ENCODE data around the gene PRR9. TPM values are rescaled to one million over a fixed set of nuclear protein-coding genes. Genes with fewer than 3 reads are reported as not detected.
A peak's percentile ranks its signal among the peaks of the same experiment; 100 is the strongest.
"Not testable (repeated sequence)": the region's sequence is repeated elsewhere in the genome, so short reads cannot be mapped to it uniquely, and the experiment has no call there.

Gene PRR9
- total RNA-seq, 3 donors from 2014 or later (not counting 1 experiment from before 2014, with no cell fraction given) = not detected

DNA sequence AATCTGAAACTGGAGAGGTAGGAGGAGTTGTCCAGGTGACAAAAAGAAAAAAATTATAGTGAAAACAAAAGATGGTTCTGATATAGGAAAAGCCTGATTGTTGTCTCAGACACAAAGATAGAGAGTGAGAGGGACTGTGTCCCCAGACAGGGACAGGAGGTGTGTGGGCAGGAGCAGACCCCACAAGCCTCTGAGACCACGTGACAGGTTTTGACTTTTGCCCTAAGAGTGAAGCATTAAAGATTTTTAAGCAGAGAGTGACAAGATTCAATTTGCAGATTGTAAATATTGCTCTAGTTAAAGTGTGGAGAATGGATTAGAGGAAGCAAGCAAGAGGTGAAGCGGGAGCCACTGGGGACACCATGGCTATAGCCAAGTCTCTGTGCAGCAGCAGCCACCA lies 10.4 kb downstream of the PRR9 start:
- peaks cover 6% of the 10 kb centered on the region for H3K4me1 ChIP-seq (ENCODE audit: control insufficient read depth, insufficient read depth, low read length)
- DNase-seq (no peak), ATAC-seq (no peak)
- H3K27ac ChIP-seq (ENCODE audit: low read length) = no peak overlapping the region
- H3K4me3 ChIP-seq (ENCODE audit: low read length) = no peak overlapping the region
- intact Hi-C loops (cut with micrococcal nuclease) = no loop called here
- Mint-ChIP-seq H3K4me1 (peaks cover 0 to 6% of the 10 kb centered on the region in 2 donors), H3K4me3 (no peak overlapping the region), H3K27me3 (ENCODE audit: low read depth in 2 of 2) (peaks cover 20% of the 10 kb centered on the region in 2 donors), H3K9me3 (no peaks in the 10 kb centered on the region), H3K36me3 (no peaks in the 10 kb centered on the region), H3K27ac (no peak overlapping the region)
- TF ChIP-seq, protein P1, sequence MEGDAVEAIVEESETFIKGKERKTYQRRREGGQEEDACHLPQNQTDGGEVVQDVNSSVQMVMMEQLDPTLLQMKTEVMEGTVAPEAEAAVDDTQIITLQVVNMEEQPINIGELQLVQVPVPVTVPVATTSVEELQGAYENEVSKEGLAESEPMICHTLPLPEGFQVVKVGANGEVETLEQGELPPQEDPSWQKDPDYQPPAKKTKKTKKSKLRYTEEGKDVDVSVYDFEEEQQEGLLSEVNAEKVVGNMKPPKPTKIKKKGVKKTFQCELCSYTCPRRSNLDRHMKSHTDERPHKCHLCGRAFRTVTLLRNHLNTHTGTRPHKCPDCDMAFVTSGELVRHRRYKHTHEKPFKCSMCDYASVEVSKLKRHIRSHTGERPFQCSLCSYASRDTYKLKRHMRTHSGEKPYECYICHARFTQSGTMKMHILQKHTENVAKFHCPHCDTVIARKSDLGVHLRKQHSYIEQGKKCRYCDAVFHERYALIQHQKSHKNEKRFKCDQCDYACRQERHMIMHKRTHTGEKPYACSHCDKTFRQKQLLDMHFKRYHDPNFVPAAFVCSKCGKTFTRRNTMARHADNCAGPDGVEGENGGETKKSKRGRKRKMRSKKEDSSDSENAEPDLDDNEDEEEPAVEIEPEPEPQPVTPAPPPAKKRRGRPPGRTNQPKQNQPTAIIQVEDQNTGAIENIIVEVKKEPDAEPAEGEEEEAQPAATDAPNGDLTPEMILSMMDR (IDR thresholded peaks at IDR 0.05) = no peak
- H3K36me3 ChIP-seq (ENCODE audit: control insufficient read depth, insufficient read depth, low read length) = no peaks in the 10 kb centered on the region
- 79% methylated on average over 2 of the region's 2 CpGs for WGBS (ENCODE audit: insufficient coverage)
- no peaks in the 10 kb centered on the region for H3K27me3 ChIP-seq (ENCODE audit: control insufficient read depth, insufficient read depth, low read length)
- H3K9me3 ChIP-seq (ENCODE audit: control insufficient read depth, insufficient read depth, low read length) = no peaks in the 10 kb centered on the region

DNA sequence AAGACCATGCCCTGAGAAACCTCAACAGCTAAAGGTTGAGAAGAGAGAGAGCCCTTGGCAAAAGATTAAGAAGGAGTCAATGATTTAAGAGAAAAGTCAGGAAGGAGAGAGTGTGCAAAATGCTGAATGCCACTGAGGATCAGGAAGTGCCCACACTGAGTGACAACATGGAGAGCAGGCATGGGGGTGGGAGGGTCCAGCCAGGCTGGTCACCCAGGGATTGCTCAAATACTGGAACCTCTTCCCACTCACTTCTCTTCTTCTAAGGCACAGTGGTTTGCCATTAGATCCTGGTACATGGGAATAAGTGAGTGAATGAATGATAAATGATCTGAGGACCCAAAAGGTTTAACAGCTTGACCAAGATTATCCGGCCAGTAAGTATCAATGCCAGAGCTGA lies 11.1 kb downstream of the PRR9 start:
- TF ChIP-seq, protein P1 (IDR thresholded peaks at IDR 0.05) = no peak
- Mint-ChIP-seq H3K4me3 (no peak overlapping the region), H3K36me3 (no peaks in the 10 kb centered on the region), H3K4me1 (no peaks in the 10 kb centered on the region), H3K9me3 (no peaks in the 10 kb centered on the region), H3K27me3 (ENCODE audit: low read depth in 2 of 2) (peaks cover 15 to 19% of the 10 kb centered on the region in 2 donors), H3K27ac (no peak overlapping the region)
- no peaks in the 10 kb centered on the region for H3K36me3 ChIP-seq (ENCODE audit: control insufficient read depth, insufficient read depth, low read length)
- peaks cover 6% of the 10 kb centered on the region for H3K4me1 ChIP-seq (ENCODE audit: control insufficient read depth, insufficient read depth, low read length)
- H3K27me3 ChIP-seq (ENCODE audit: control insufficient read depth, insufficient read depth, low read length) = no peaks in the 10 kb centered on the region
- H3K4me3 ChIP-seq (ENCODE audit: low read length) = no peak overlapping the region
- no peaks in the 10 kb centered on the region for H3K9me3 ChIP-seq (ENCODE audit: control insufficient read depth, insufficient read depth, low read length)
- ATAC-seq = no peak
- intact Hi-C loops (cut with micrococcal nuclease) = no loop called here
- no peak overlapping the region for H3K27ac ChIP-seq (ENCODE audit: low read length)
- no peak for DNase-seq
- whole genome bisulfite sequencing (ENCODE audit: insufficient coverage) = 88% methylated on average over 1 of the region's 1 CpG

DNA sequence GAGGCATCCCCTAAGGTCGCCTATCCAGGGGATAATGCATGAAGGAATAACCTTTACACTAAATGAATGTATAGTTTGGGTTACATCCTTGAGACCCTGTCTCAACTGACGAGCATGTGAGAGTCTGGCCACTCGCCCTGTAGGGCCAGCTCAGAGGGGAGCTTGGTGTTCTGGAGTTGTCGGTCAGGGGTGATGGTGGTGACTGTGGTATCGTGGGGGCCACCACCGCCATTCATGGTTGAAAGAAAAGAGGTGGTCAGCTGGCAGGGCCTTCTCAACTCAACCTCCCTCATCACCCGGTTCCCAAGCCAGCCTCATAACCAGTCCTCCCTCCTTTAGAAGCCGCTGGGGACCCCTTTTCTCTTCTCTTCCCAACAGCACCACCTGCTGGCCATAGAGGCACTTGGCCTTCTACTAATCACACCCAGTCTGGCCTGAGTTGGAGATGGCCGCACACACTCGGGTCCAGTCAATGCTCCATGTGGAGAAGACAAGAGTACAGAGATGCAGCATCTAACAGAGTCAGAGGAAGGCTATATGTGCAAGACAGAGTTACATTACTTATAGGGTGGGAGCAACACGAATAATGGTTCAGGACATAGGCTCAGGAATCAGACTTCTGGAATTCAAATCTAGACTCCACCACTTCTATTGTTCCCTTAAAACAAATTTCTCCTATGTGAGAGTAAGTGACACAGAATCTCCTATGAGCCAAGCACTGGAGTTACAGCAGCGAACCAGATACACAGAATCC lies 11.9 kb downstream of the PRR9 start:
- ATAC-seq (peak in 1 of 3 donors; percentile 64), DNase-seq (peak in 1 of 2 donors; percentile 4)
- H3K27ac ChIP-seq (ENCODE audit: low read length); H3K36me3 Mint-ChIP-seq; H3K4me1 ChIP-seq (ENCODE audit: control insufficient read depth, insufficient read depth, low read length); H3K27me3 ChIP-seq (ENCODE audit: control insufficient read depth, insufficient read depth, low read length); intact Hi-C loops (cut with micrococcal nuclease); H3K4me3 Mint-ChIP-seq; H3K9me3 ChIP-seq (ENCODE audit: control insufficient read depth, insufficient read depth, low read length); H3K36me3 ChIP-seq (ENCODE audit: control insufficient read depth, insufficient read depth, low read length); H3K4me3 ChIP-seq (ENCODE audit: low read length); H3K9me3 Mint-ChIP-seq; H3K4me1 Mint-ChIP-seq; H3K27ac Mint-ChIP-seq: not testable (repeated sequence)
- 62% methylated on average over 9 of the region's 12 CpGs for WGBS (ENCODE audit: insufficient coverage)
- H3K27me3 Mint-ChIP-seq (ENCODE audit: low read depth in 2 of 2) = peaks cover 13 to 14% of the 10 kb centered on the region in 2 donors

DNA sequence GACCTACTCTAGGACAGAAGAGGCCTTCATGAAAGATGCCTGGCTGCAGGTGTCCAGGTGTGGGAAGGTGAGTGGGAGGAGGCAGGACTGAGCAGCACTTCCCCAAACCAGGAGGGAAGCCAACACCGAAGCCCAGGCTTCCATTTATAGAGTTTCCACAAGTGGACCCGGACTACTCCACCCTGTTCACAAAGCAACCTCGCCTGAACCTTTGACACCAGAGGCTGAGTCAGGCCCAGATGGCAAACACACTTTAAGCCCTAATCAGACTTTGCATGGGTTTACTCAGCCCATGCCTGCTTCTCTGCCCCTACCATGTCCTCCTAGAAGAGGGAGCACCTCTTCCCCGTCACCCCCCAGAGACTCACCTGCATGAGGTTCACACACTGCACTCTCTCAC lies 14.0 kb downstream of the PRR9 start:
- H3K27ac Mint-ChIP-seq = no peak overlapping the region
- H3K4me1 Mint-ChIP-seq = no peaks in the 10 kb centered on the region
- Histone ChIP-seq H3K27me3 (ENCODE audit: control insufficient read depth, insufficient read depth, low read length) (no peaks in the 10 kb centered on the region), H3K4me1 (ENCODE audit: control insufficient read depth, insufficient read depth, low read length) (peaks cover 6% of the 10 kb centered on the region), H3K36me3 (ENCODE audit: control insufficient read depth, insufficient read depth, low read length) (no peaks in the 10 kb centered on the region), H3K4me3 (ENCODE audit: low read length) (no peak overlapping the region), H3K27ac (ENCODE audit: low read length) (no peak overlapping the region), H3K9me3 (ENCODE audit: control insufficient read depth, insufficient read depth, low read length) (no peaks in the 10 kb centered on the region)
- DNase-seq (no peak), ATAC-seq (no peak)
- intact Hi-C loops (cut with micrococcal nuclease) = no loop called here
- peaks cover 14 to 17% of the 10 kb centered on the region in 2 donors for H3K27me3 Mint-ChIP-seq (ENCODE audit: low read depth in 2 of 2)
- TF ChIP-seq, protein P1 (IDR thresholded peaks at IDR 0.05) = no peak
- H3K4me3 Mint-ChIP-seq = no peak overlapping the region
- WGBS (ENCODE audit: insufficient coverage) = 80% methylated on average over 4 of the region's 4 CpGs
- H3K9me3 Mint-ChIP-seq = no peaks in the 10 kb centered on the region
- H3K36me3 Mint-ChIP-seq = no peaks in the 10 kb centered on the region
